HepG2 (cell line): ENCODE measurements around the gene GAR1. TPM values are rescaled to one million over a fixed set of nuclear protein-coding genes. Genes with fewer than 3 reads are reported as not detected.

Source experiments
- ATAC-seq: fragments of 200-7000 bp; cut with Tn5 transposase; 3 replicates; pipeline ENCODE4 v1.9.1; 2020; ENCODE audit warnings: mild to moderate bottlenecking, moderate library complexity
- BruUV-seq: library from RNA; stranded (reverse); fragments of 400-500 nt; replicated peaks from 2 replicates; lab custom pipeline; 2021; lab: Mats Ljungman, UMichigan
- CTCF ChIA-PET: fragments of 300-600 bp; formaldehyde crosslinking; extraction: SDS; loops from one replicate; lab custom pipeline; 2021; ENCODE audit warnings: low total read pairs, inconsistent platforms, low intra/inter-chr PET ratio; lab: Yijun Ruan, JAX
- POLR2A ChIA-PET: fragments of 350-600 bp; sonication (Branson Sonifier 250); formaldehyde crosslinking; loops from one replicate; lab custom pipeline; 2020; ENCODE audit warnings: antibody characterized with exemption, inconsistent platforms; lab: Yijun Ruan, JAX
- DNase-seq: peaks from one replicate; pipeline ENCODE4 v3.0.0-alpha.2; 2015; ENCODE audit warnings: low spot score
- FAIRE-seq: peaks from 3 replicates; lab custom pipeline; 2011; peaks lifted over from hg19 to GRCh38; lab: Jason Lieb, UNC
- H2AFZ ChIP-seq: one replicate; pipeline ENCODE4 v1.6.1; 2011; ENCODE audit warnings: low read length, inconsistent platforms
- H3K27ac ChIP-seq: fragments of 300-600 bp; 3 replicates; pipeline ENCODE4 v1.8.0; 2011; ENCODE audit warnings: mixed run types, mild to moderate bottlenecking, mixed read lengths, low read length, inconsistent platforms; ENCODE audit not compliant: insufficient read depth; ENCODE audit errors: extremely low read length
- H3K27me3 ChIP-seq, 2 experiments: fragments of 200-600 bp in 1 of 2; 2 replicates in 1 of 2; 3 replicates in 1 of 2; pipeline versions ENCODE4 v1.6.0 to v1.8.0; 2011; ENCODE audit warnings: low read length in 2 of 2, mild to moderate bottlenecking in 2 of 2, moderate library complexity in 2 of 2, inconsistent platforms in 1 of 2; ENCODE audit not compliant: insufficient read depth in 2 of 2, control insufficient read depth in 1 of 2
- H3K36me3 ChIP-seq, 2 experiments: fragments of 200-600 bp in 1 of 2; replicated peaks in 1 of 2; 2 replicates in 1 of 2; 3 replicates in 1 of 2; pipeline versions ENCODE4 v1.5.1 to v1.8.0; 2011; ENCODE audit warnings: low read length in 2 of 2, inconsistent platforms in 1 of 2; ENCODE audit not compliant: insufficient read depth in 2 of 2, control insufficient read depth in 1 of 2
- H3K4me1 ChIP-seq: 2 replicates; pipeline ENCODE4 v1.5.1; 2012; ENCODE audit warnings: low read length, inconsistent platforms; ENCODE audit not compliant: insufficient read depth
- H3K4me2 ChIP-seq: 2 replicates; pipeline ENCODE4 v1.6.0; 2011; ENCODE audit warnings: low read depth, low read length, inconsistent platforms
- H3K4me3 ChIP-seq, 3 experiments: fragments of 200-600 bp in 1 of 3; sonication (generic), shearing (Covaris generic) in 1 of 3; replicated peaks in 1 of 3; 2 replicates each; pipeline ENCODE4 v1.5.1; 2011 to 2016; ENCODE audit warnings: low read length in 3 of 3, inconsistent platforms in 2 of 3, low read depth in 2 of 3, mild to moderate bottlenecking in 2 of 3, control low read depth in 1 of 3, mixed read lengths in 1 of 3; ENCODE audit not compliant: insufficient read depth in 1 of 3
- H3K79me2 ChIP-seq: one replicate; pipeline ENCODE4 v1.6.1; 2011; ENCODE audit warnings: low read length, inconsistent platforms; ENCODE audit not compliant: insufficient read depth
- H3K9ac ChIP-seq: 2 replicates; pipeline ENCODE4 v1.6.0; 2011; ENCODE audit warnings: mild to moderate bottlenecking, low read depth, low read length, inconsistent platforms; ENCODE audit not compliant: insufficient read depth
- H3K9me3 ChIP-seq: 2 replicates; pipeline ENCODE4 v1.5.1; 2012; ENCODE audit warnings: mild to moderate bottlenecking, low read length
- H4K20me1 ChIP-seq: 2 replicates; pipeline ENCODE4 v1.6.0; 2011; ENCODE audit warnings: inconsistent platforms, mild to moderate bottlenecking, low read length, moderate library complexity; ENCODE audit not compliant: insufficient read depth
- CREM ChIP-seq, 2 experiments: sonication (generic) in 1 of 2; formaldehyde crosslinking in 1 of 2; IDR thresholded peaks; 2 replicates each; pipeline versions ENCODE4 v1.4.0 to v1.6.1; 2016 to 2020; ENCODE audit warnings: antibody characterized with exemption in 1 of 2, mild to moderate bottlenecking in 1 of 2, missing genetic modification reagents in 1 of 2
- DNMT3B ChIP-seq: conservative IDR thresholded peaks from 2 replicates; pipeline ENCODE4 v1.6.1; 2016; ENCODE audit warnings: missing biosample characterization, control low read depth
- EP300 ChIP-seq, 3 experiments: sonication (generic) in 1 of 3; formaldehyde crosslinking in 1 of 3; IDR thresholded peaks; 2 replicates each; pipeline versions ENCODE4 v1.5.1 to v1.6.1; 2011 to 2020; ENCODE audit warnings: low read depth in 2 of 3, low read length in 2 of 3, borderline replicate concordance in 1 of 3, improper control_type of control experiment in 1 of 3, mild to moderate bottlenecking in 1 of 3, missing genetic modification reagents in 1 of 3, moderate library complexity in 1 of 3
- GZF1 ChIP-seq: sonication (generic); formaldehyde crosslinking; IDR thresholded peaks from 2 replicates; pipeline ENCODE4 v1.5.1; 2020; ENCODE audit warnings: mild to moderate bottlenecking, missing genetic modification reagents
- HNF4A ChIP-seq: sonication (generic); formaldehyde crosslinking; IDR thresholded peaks from 2 replicates; pipeline ENCODE4 v1.4.0; 2020; ENCODE audit warnings: missing genetic modification reagents
- HOXA5 ChIP-seq: sonication (generic); formaldehyde crosslinking; IDR thresholded peaks from 2 replicates; pipeline ENCODE4 v1.4.0; 2020; ENCODE audit warnings: missing genetic modification reagents
- LCORL ChIP-seq, 2 experiments: fragments of 450-650 bp in 1 of 2; sonication (generic) in 1 of 2; formaldehyde crosslinking in 1 of 2; IDR thresholded peaks; 2 replicates each; pipeline versions ENCODE4 v1.5.0 to v1.6.1; 2017 to 2020; ENCODE audit warnings: antibody characterized with exemption in 1 of 2, missing genetic modification reagents in 1 of 2
- MIXL1 ChIP-seq: IDR thresholded peaks from 2 replicates; pipeline ENCODE4 v1.6.1; 2016
- NCOA2 ChIP-seq: sonication (generic); formaldehyde crosslinking; IDR thresholded peaks from 2 replicates; pipeline ENCODE4 v1.8.0; 2022; ENCODE audit warnings: inconsistent platforms
- NCOR1 ChIP-seq: fragments of 200-600 bp; sonication (generic); IDR thresholded peaks from 2 replicates; pipeline ENCODE4 v1.7.0; 2017; ENCODE audit warnings: antibody characterized with exemption, low read length, borderline replicate concordance
- NFE2L2 ChIP-seq: fragments of 150-350 bp; IDR thresholded peaks from 2 replicates; pipeline ENCODE4 v1.6.1; 2014; ENCODE audit warnings: low read length
- POLR2AphosphoS5 ChIP-seq: IDR thresholded peaks from 2 replicates; pipeline ENCODE4 v1.6.1; 2012; ENCODE audit warnings: low read depth, low read length
- POLR2G ChIP-seq: fragments of 200-400 bp; formaldehyde crosslinking; IDR thresholded peaks from 2 replicates; pipeline ENCODE4 v1.6.1; 2018; ENCODE audit warnings: mild to moderate bottlenecking, low read depth, low read length, moderate library complexity
- RXRB ChIP-seq: IDR thresholded peaks from 2 replicates; pipeline ENCODE4 v1.6.1; 2016; ENCODE audit warnings: borderline replicate concordance, missing genetic modification reagents, missing compliant biosample characterization
- TEAD3 ChIP-seq: optimal IDR thresholded peaks from 2 replicates; pipeline ENCODE3; 2016; ENCODE audit warnings: borderline replicate concordance
- ZNF343 ChIP-seq: sonication (generic); formaldehyde crosslinking; IDR thresholded peaks from 2 replicates; pipeline ENCODE4 v1.4.0; 2020; ENCODE audit warnings: mild to moderate bottlenecking, missing genetic modification reagents
- ZNF747 ChIP-seq: sonication (generic); formaldehyde crosslinking; IDR thresholded peaks from 2 replicates; pipeline ENCODE4 v1.8.1; 2023; ENCODE audit warnings: missing genetic modification reagents, mild to moderate bottlenecking, borderline replicate concordance
- WGBS: methylation state at CpG from one replicate; pipeline ENCODE4 v1.1.6; 2017; ENCODE audit warnings: low lambda C conversion rate; 5-methylcytosine and 5-hydroxymethylcytosine counted together
- in situ Hi-C: cut with HindIII; loops from 2 replicates; pipeline ENCODE4 v1.10.0; 2017; ENCODE audit warnings: low pct_unique_long_range_greater_than_20kb; ENCODE audit not compliant: extremely low pct_ligation_motif_present
- intact Hi-C: fragments of 100-400 bp; cut with micrococcal nuclease; formaldehyde crosslinking; loops from one replicate; pipeline ENCODE4 v1.10.0; 2022; ENCODE audit not compliant: unreplicated experiment
- polyA plus RNA-seq, 8 experiments: library from polyadenylated mRNA; depleted of rRNA in 3 of 8; stranded (reverse) in 7 of 8; unstranded in 1 of 8; fragments of >200 nt; fragmentation: Illumina TruSeq in 4 of 8; extraction: Trizol in 4 of 8; gene quantifications; 2 replicates each; pipeline versions ENCODE4 v1.2.1 to v1.2.3, GENCODE V29; 2011 to 2016; ENCODE audit warnings: low read depth in 4 of 8, missing spikeins in 1 of 8, mixed read lengths in 1 of 8; ENCODE audit not compliant: insufficient read depth in 1 of 8
- total RNA-seq, 5 experiments: library from RNA; depleted of rRNA; stranded (reverse); fragments of >200 nt; fragmentation: Illumina TruSeq; extraction: Trizol; gene quantifications; 2 replicates each; pipeline ENCODE4 v1.2.3, GENCODE V29; 2016; ENCODE audit warnings: low read depth in 1 of 5
- TF ChIP-seq, protein P1 (sequence below), 2 experiments: sonication (generic) in 1 of 2; formaldehyde crosslinking in 1 of 2; IDR thresholded peaks; 2 replicates each; pipeline versions ENCODE4 v1.4.0 to v1.6.1; 2016 to 2020; ENCODE audit warnings: borderline replicate concordance in 1 of 2, low read depth in 1 of 2, mild to moderate bottlenecking in 1 of 2, missing genetic modification reagents in 1 of 2

The GAR1 gene
- total and polyA plus RNA-seq, 2 of the 13 experiments (the other 11 are each of a cell fraction or from before 2014, with no cell fraction given) = 11.3 to 11.4 TPM

DNA sequence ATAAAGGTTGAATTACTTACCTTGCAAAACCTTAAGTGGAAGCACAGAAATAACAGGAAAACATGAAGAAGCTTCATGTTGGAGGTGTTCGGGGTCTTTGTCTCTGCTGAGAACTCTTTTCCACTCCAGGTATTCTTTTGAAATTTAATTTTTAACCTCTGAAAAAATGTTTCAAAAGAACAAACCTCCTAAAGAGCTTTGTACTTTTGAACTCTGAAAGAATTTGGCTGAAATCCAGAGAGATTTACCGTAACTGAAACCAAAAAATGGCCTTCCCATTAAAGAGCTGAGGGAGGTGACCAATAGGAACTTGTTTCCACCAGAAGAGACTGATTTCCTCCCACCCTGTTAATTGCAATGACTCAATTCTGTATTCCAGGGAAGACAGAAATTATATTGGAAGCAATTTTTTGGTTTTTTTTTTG is 13.7 kb upstream of the GAR1 start, which contains the start of gene CFI:
TSS of gene CFI (minus strand) at position 105 of the 425 bp plus-strand sequence. CDS start at position 77, 28 bp downstream.
- peaks cover 0 to 6% of the 10 kb centered on the region in 2 experiments; a peak in 3 of 5 replicates for H3K36me3 ChIP-seq
- no peaks in the 10 kb centered on the region for H3K27me3 ChIP-seq
- peak within 1 kb of the TSS; percentile 68 to 89 (median 80); a peak in 5 of 6 replicates for H3K4me3 ChIP-seq
- H3K9me3 ChIP-seq = peaks cover 7% of the 10 kb centered on the region; the same call in 1 of the 2 replicates
- 0% methylated on average over 2 of the region's 2 CpGs for WGBS
- in situ Hi-C loops = loop anchor here (5.0 to 25.0 kb wide), 2 partner anchors 240 to 370 kb away; partner anchors contain the start of genes MCUB and SEC24B
- H2AFZ ChIP-seq = peak within 1 kb of the TSS; percentile 4
- peak; percentile 95 for DNase-seq
- H3K4me1 ChIP-seq = peaks cover 75% of the 10 kb centered on the region
- H3K4me2 ChIP-seq = peak within 1 kb of the TSS; percentile 65
- peak within 1 kb of the TSS; percentile 79 for H3K27ac ChIP-seq
- intact Hi-C loops = loop anchor here (1.0 to 10.0 kb wide), 4 partner anchors 13 to 370 kb away; partner anchors contain the start of genes GAR1, MCUB and SEC24B
- peak; percentile 76 for ATAC-seq
- POLR2A ChIA-PET = interaction anchor here (0.6 to 1.9 kb wide), 6 partner anchors 13 to 369 kb away, joined by 3 to 13 read pairs (median 5); partner anchors contain the start of genes GAR1, MCUB, PLA2G12A and SEC24B
- FAIRE-seq = peak; percentile 92
- no TSS peak for BruUV-seq
- CTCF ChIA-PET = no interaction called here
- H4K20me1 ChIP-seq = no peaks in the 10 kb centered on the region; the same call in 1 of the 2 replicates
- H3K9ac ChIP-seq = peak within 1 kb of the TSS; percentile 76
- peaks cover 46% of the 10 kb centered on the region for H3K79me2 ChIP-seq
- TF ChIP-seq HNF4A (peak; percentile 75), LCORL (IDR thresholded peaks at IDR 0.05) (peak; percentile 64; the same call in 1 of the 2 replicates), LCORL (CRISPR knock-in tag; IDR thresholded peaks at IDR 0.05) (no peak), EP300 (IDR thresholded peaks at IDR 0.05; ENCODE audit: low read depth in 2 of 2, low read length in 2 of 2) (peak in 1 of 2 experiments; percentile 69; a peak in 2 of 4 replicates), EP300 (CRISPR knock-in tag; IDR thresholded peaks at IDR 0.05; ENCODE audit: borderline replicate concordance) (no peak), ZNF343 (CRISPR knock-in tag) (no peak), GZF1 (CRISPR knock-in tag) (peak; percentile 81; the same call in 1 of the 2 replicates), NCOA2 (peak; percentile 80), HOXA5 (CRISPR knock-in tag) (no peak), ZNF747 (CRISPR knock-in tag) (no peak), RXRB (CRISPR knock-in tag) (peak; percentile 54), CREM (IDR thresholded peaks at IDR 0.05) (0 out of 2 replicates have a peak, but pooled peaks have one; percentile 24), CREM (CRISPR knock-in tag; IDR thresholded peaks at IDR 0.05) (no peak), DNMT3B (0 out of 2 replicates have a peak, but pooled peaks have one; percentile 37), TEAD3 (CRISPR knock-in tag) (peak; percentile 58), POLR2AphosphoS5 (peak; percentile 72), NFE2L2 (no peak), POLR2G (peak; percentile 51; the same call in 1 of the 2 replicates), MIXL1 (CRISPR knock-in tag) (peak; percentile 75), NCOR1 (peak; percentile 75; the same call in 1 of the 2 replicates)
- TF ChIP-seq, protein P1, sequence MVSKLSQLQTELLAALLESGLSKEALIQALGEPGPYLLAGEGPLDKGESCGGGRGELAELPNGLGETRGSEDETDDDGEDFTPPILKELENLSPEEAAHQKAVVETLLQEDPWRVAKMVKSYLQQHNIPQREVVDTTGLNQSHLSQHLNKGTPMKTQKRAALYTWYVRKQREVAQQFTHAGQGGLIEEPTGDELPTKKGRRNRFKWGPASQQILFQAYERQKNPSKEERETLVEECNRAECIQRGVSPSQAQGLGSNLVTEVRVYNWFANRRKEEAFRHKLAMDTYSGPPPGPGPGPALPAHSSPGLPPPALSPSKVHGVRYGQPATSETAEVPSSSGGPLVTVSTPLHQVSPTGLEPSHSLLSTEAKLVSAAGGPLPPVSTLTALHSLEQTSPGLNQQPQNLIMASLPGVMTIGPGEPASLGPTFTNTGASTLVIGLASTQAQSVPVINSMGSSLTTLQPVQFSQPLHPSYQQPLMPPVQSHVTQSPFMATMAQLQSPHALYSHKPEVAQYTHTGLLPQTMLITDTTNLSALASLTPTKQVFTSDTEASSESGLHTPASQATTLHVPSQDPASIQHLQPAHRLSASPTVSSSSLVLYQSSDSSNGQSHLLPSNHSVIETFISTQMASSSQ (IDR thresholded peaks at IDR 0.05; ENCODE audit: low read depth) = peak; percentile 61
- TF ChIP-seq, protein P1 (CRISPR knock-in tag; IDR thresholded peaks at IDR 0.05; ENCODE audit: borderline replicate concordance) = no peak; the same call in 1 of the 2 replicates
